ENCODE data around the gene RBMXL3.

The RBMXL3 gene

DNA sequence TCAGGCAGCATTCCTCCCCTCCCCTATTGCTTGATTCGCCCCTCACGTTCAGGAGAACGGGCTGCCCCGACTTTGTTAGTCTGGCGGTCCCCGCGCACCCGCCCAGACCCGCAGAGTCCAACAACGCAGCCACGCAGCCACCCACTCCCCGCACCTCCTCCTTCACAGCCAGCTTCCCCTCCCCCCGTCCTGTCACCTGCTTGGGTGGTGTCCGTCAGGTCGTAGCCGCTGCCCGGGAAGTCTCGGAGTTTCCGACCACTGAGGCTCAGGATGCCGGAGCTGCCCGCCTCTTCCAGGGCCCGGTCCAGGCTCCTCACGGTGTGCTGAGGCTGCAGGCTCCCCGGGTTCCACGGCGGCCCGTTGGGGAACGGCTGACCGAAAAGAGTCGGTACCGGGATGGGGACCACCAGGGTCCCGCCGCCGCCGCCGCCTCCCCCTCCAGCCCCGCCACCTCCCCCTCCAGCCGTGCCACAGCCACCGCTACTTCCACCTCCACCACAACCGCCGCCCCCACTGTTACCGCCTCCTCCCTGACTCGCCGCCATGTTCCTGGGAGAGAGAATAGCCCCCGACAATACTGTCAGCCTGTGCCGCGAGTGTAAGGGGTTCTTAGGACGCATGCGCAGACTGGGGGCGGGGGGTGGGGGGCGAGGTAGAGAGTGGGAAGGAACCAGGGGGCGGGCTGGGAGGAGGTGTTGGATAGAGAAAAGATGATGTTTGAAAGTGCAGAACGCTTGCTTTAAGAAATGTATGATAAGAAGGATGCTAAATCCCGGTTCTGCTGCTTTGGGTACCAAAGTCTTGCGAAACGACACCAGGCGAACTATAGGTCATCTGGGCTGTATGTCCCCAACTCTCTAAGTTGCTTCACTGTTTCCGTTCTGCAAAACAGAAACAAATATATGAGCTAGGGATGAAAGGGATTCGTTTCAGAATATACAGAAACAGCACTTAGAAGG is 44.6 kb downstream of the RBMXL3 start, which contains the start of gene LRCH2:
Gene LRCH2 (minus strand): TSS at position 600 of the 959 bp plus-strand sequence. CDS start 55 bp downstream, at position 545.
- no peak for DNase-seq (ENCODE audit: low read depth in 2 of 3, low spot score in 2 of 3)

GRCh38 chrX:115234461-115234860 is 45.3 kb downstream of the RBMXL3 start:
- DNase-seq (ENCODE audit: low read depth in 2 of 3, low spot score in 2 of 3) = no peak

- no peak for DNase-seq (ENCODE audit: low read depth in 2 of 3, low spot score in 2 of 3)
Measured at GRCh38 chrX:115236560-115236959, 47.4 kb downstream of the RBMXL3 start.

GRCh38 chrX:115237056-115237455 is 47.8 kb downstream of the RBMXL3 start:
- no peak for DNase-seq (ENCODE audit: low read depth in 2 of 3, low spot score in 2 of 3)
